ENCODE data around the gene APBB2. TPM values are rescaled to one million over a fixed set of nuclear protein-coding genes. Genes with fewer than 3 reads are reported as not detected.

The APBB2 gene
- total and polyA plus RNA-seq, 11 donors = 8.6 to 39.1 (median 26.7) TPM

DNA sequence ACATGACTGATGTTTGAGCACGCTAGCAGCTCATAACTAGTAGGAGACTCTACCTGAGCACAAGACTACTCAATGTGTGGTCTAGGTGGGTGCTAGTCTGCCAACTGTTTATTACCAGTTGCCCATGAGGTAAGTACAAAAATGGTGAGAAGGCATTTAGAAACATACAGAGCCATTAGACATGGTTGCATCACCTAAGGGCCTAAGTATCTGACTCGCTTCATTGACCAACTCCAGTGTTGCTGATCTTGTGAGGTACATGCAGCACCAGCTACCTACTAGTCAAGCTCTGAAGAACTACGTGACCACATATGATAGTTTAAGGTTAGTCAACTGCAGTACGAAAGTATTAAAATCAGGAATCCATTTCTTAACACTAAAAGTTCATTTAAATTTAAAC is 39.9 kb downstream of the APBB2 start:
- intact Hi-C loops (cut with DNase I) = no loop called here
- H3K4me1 ChIP-seq = peaks cover 0 to 52% (median 38%) of the 10 kb centered on the region in 12 donors
- 94 to 98% (median 98%) methylated on average over 4 of the region's 4 CpGs for WGBS, 4 donors

DNA sequence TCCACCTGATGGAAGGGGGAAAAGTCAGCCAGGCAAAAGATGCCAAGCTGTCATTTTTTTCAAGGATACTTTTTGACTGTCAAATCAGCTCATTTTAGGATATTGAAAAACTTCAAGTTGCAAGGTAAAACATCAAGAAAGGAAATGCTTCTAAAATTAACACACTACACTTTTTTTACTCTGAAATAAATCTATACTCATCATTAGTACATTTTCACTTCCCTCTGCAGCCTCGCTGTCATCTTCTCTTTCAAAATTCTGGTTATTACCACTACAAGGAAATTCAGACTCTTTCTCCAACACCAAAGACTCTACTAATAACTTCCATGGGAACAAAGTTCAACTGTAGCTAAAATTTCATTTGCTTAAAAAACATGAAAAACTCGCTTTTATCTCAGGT is 41.6 kb downstream of the APBB2 start:
- no peak for DNase-seq
- no peak overlapping the region for H3K27ac ChIP-seq
- TF ChIP-seq, protein P1, sequence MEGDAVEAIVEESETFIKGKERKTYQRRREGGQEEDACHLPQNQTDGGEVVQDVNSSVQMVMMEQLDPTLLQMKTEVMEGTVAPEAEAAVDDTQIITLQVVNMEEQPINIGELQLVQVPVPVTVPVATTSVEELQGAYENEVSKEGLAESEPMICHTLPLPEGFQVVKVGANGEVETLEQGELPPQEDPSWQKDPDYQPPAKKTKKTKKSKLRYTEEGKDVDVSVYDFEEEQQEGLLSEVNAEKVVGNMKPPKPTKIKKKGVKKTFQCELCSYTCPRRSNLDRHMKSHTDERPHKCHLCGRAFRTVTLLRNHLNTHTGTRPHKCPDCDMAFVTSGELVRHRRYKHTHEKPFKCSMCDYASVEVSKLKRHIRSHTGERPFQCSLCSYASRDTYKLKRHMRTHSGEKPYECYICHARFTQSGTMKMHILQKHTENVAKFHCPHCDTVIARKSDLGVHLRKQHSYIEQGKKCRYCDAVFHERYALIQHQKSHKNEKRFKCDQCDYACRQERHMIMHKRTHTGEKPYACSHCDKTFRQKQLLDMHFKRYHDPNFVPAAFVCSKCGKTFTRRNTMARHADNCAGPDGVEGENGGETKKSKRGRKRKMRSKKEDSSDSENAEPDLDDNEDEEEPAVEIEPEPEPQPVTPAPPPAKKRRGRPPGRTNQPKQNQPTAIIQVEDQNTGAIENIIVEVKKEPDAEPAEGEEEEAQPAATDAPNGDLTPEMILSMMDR (IDR thresholded peaks at IDR 0.05) = no peak
- TF ChIP-seq POLR2A (IDR thresholded peaks at IDR 0.05) = no peak
- no peaks in the 10 kb centered on the region for H3K27me3 ChIP-seq
- ATAC-seq = no peak
- no peak overlapping the region for H3K4me3 ChIP-seq
- 90 to 94% (median 91%) methylated on average over 2 of the region's 2 CpGs for WGBS, 4 donors
- peaks cover 0 to 47% (median 22%) of the 10 kb centered on the region in 12 donors for H3K4me1 ChIP-seq
- H3K9me3 ChIP-seq = no peaks in the 10 kb centered on the region
- H3K36me3 ChIP-seq = no peaks in the 10 kb centered on the region
- intact Hi-C loops (cut with DNase I) = no loop called here

More for the DNA sequence above, 39.9 kb downstream of the APBB2 start:
- Histone ChIP-seq H3K27me3 (no peaks in the 10 kb centered on the region), H3K36me3 (no peaks in the 10 kb centered on the region), H3K27ac (no peak overlapping the region), H3K4me3 (no peak overlapping the region), H3K9me3 (no peaks in the 10 kb centered on the region)
- ATAC-seq = no peak
- no peak for DNase-seq
- TF ChIP-seq, protein P1 (IDR thresholded peaks at IDR 0.05) = no peak
- TF ChIP-seq POLR2A (IDR thresholded peaks at IDR 0.05) = no peak

DNA sequence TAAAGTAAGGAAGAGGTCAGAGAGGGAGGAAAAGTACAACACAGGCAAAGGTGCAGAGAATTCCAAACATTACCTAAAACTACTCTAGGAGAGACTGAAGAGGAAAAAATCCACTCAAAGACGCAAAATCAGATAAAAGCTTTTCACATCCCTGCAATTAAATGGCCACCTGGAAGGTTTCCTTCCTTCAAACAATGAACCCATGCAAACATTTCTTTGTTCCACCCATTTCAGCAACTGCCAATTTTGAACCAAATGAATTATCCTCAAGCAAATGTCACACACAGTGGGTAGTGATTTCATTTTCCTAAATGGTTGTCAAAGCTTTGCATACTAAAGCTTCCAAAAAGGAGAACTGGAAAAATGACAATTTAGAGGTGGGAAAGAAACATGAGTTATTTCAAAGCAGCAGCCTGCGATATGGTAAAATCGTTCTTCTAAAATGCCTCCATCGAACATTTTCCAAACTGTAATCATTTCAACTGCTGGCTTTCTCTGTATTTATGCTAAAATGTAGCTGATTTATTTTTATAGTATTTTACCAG is 45.0 kb downstream of the APBB2 start:
- intact Hi-C loops (cut with DNase I) = no loop called here
- ATAC-seq (no peak), DNase-seq (no peak)

DNA sequence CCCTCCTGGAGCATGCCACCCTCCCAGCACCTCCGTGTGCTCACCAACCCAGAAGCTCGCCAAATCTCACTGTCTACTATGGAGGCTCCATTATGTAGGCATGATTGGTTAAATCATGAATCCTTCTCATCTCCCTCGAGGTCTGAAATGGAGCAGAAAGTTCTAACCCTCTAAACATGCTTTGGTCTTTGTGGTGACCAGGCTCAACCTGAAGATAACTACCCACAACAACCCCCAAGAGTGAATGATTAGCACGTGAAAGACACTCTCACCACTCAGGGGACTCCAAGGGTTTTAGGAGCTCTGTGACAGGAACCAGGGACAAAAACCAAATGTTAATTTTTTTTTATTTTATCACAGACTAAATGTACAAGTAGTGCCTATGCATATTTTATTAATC is 47.2 kb downstream of the APBB2 start:
- intact Hi-C loops (cut with DNase I) = no loop called here
- Histone ChIP-seq H3K36me3 (no peaks in the 10 kb centered on the region), H3K4me3 (no peak overlapping the region), H3K9me3 (no peaks in the 10 kb centered on the region), H3K27me3 (no peaks in the 10 kb centered on the region), H3K4me1 (peaks cover 0 to 14% (median 2%) of the 10 kb centered on the region in 12 donors), H3K27ac (no peak overlapping the region)
- TF ChIP-seq POLR2A (IDR thresholded peaks at IDR 0.05) = no peak
- TF ChIP-seq, protein P1 (IDR thresholded peaks at IDR 0.05) = no peak
- WGBS, 4 donors = 90 to 92% (median 92%) methylated on average over 4 of the region's 4 CpGs
- DNase-seq (no peak), ATAC-seq (no peak)

More for the DNA sequence above, 45.0 kb downstream of the APBB2 start:
- 81 to 87% (median 82%) methylated on average over 4 of the region's 4 CpGs for WGBS, 4 donors
- no peak overlapping the region for H3K27ac ChIP-seq
- no peak overlapping the region for H3K4me3 ChIP-seq
- H3K9me3 ChIP-seq = no peaks in the 10 kb centered on the region
- no peaks in the 10 kb centered on the region for H3K36me3 ChIP-seq
- peaks cover 0 to 21% (median 2%) of the 10 kb centered on the region in 12 donors for H3K4me1 ChIP-seq
- TF ChIP-seq POLR2A (IDR thresholded peaks at IDR 0.05) = no peak
- TF ChIP-seq, protein P1 (IDR thresholded peaks at IDR 0.05) = no peak
- H3K27me3 ChIP-seq = no peaks in the 10 kb centered on the region

All from heart left ventricle (tissue), 16 donors.